DND-41 (cell line): ENCODE data around the gene CTSA.

Source experiments
- EZH2 ChIP-seq: IDR thresholded peaks from 3 replicates; pipeline ENCODE4 v1.6.1; 2012; ENCODE audit warnings: borderline replicate concordance, low read depth, mild to moderate bottlenecking, moderate library complexity, low read length, inconsistent platforms; ENCODE audit not compliant: severe bottlenecking
- TF ChIP-seq, protein P1 (sequence below): IDR thresholded peaks from 2 replicates; pipeline ENCODE4 v1.5.1; 2012; ENCODE audit warnings: borderline replicate concordance, low read length, moderate library complexity, mild to moderate bottlenecking; ENCODE audit not compliant: poor library complexity, severe bottlenecking; ENCODE audit errors: extremely low read depth

DNA sequence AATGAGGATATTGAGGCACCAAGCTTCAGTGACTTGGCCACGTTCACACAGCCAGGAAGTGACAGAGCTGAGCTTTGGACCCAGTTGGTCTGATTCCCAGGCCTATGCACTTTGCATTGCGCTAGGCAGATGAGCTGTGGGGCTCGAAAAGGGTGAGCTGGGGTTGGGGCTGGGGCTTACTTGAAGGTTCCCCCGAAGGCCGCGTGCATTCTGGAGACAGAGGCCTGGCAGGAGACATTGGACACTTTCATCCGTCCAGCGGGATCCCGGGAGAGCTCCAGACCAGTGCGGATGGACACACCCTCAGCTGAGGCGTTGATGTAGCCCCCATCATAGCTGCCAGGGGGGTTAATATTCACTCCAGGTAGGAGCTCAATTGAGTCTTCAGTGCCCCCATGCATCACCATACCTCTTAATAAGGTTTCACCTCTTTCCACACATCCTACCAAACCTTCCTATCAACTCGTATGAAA lies 18.2 kb downstream of the CTSA start:
- no peak for TF ChIP-seq EZH2
- TF ChIP-seq, protein P1, sequence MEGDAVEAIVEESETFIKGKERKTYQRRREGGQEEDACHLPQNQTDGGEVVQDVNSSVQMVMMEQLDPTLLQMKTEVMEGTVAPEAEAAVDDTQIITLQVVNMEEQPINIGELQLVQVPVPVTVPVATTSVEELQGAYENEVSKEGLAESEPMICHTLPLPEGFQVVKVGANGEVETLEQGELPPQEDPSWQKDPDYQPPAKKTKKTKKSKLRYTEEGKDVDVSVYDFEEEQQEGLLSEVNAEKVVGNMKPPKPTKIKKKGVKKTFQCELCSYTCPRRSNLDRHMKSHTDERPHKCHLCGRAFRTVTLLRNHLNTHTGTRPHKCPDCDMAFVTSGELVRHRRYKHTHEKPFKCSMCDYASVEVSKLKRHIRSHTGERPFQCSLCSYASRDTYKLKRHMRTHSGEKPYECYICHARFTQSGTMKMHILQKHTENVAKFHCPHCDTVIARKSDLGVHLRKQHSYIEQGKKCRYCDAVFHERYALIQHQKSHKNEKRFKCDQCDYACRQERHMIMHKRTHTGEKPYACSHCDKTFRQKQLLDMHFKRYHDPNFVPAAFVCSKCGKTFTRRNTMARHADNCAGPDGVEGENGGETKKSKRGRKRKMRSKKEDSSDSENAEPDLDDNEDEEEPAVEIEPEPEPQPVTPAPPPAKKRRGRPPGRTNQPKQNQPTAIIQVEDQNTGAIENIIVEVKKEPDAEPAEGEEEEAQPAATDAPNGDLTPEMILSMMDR = no peak
